ENCODE data around the gene CYP4A22. TPM values are rescaled to one million over a fixed set of nuclear protein-coding genes. Genes with fewer than 3 reads are reported as not detected.

Gene CYP4A22
- total RNA-seq, 2 donors from 2014 or later: not detected

- H3K36me3 ChIP-seq: no peaks in the 10 kb centered on the region
- no peak overlapping the region for H3K4me3 ChIP-seq
- no peak overlapping the region for H3K27ac ChIP-seq
- no peaks in the 10 kb centered on the region for H3K27me3 ChIP-seq
- no peak for DNase-seq (ENCODE audit: low spot score)
- no peak for TF ChIP-seq CTCF (IDR thresholded peaks at IDR 0.05)
- H3K4me1 ChIP-seq: peaks cover 0 to 8% of the 10 kb centered on the region in 2 donors
- H3K9me3 ChIP-seq: no peaks in the 10 kb centered on the region
Measured at GRCh38 chr1:47196622-47197021, 59.4 kb downstream of the CYP4A22 start.

DNA sequence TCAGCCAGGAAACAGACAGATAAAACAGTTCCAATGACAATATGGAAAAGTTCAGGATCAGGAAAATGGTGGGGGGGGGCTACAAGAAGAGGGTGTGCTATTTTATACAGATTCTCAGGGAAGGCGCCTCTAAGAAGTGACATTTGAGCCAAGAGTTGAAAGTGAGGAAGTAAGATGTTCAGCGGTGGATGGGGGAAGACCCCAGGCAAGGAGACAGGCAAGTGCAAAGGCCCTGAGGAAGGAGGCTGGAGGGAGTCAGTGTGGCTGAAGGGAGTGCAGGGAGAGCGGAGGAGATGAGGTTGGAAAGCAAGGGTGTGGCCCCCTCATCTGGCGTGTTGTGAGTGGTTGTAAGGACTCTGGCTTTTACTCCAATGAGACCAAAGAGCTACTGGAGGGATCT is 61.0 kb downstream of the CYP4A22 start:
- Histone ChIP-seq H3K36me3 (no peaks in the 10 kb centered on the region), H3K27ac (no peak overlapping the region), H3K4me3 (no peak overlapping the region), H3K9me3 (peaks cover 0 to 9% of the 10 kb centered on the region in 2 donors), H3K27me3 (no peaks in the 10 kb centered on the region), H3K4me1 (no peaks in the 10 kb centered on the region)
- no peak for TF ChIP-seq CTCF (IDR thresholded peaks at IDR 0.05)
- DNase-seq (ENCODE audit: low spot score): no peak

Other genes with a start within 250 kb of the CYP4A22 start
- gene CYP4A11, start 196.0 kb upstream of the CYP4A22 start, total RNA-seq: not detected
- gene CYP4X1, start 113.8 kb upstream of the CYP4A22 start, total RNA-seq: 1 to 10 TPM; 2.2 to 3.5 TPM
- under 1 TPM in 1 of 2 donors, not detected in 1; 0.35 TPM for gene CYP4Z1, start 70.2 kb upstream of the CYP4A22 start, total RNA-seq
- gene PDZK1IP1, start 52.6 kb downstream of the CYP4A22 start, total RNA-seq: 10 to 100 TPM in 1 of 2 donors, 1 to 10 TPM in 1; 3.1 to 10.6 TPM
- 1 to 10 TPM; 3.1 to 4.1 TPM for gene TAL1, start 94.8 kb downstream of the CYP4A22 start, total RNA-seq
- under 1 TPM; 0.31 to 0.52 TPM for gene STIL, start 176.7 kb downstream of the CYP4A22 start, total RNA-seq
- gene CMPK1, start 196.3 kb downstream of the CYP4A22 start, total RNA-seq: 10 to 100 TPM; 51.4 to 72.3 TPM

All from right atrium auricular region (tissue), 2 donors.